HG02970 (cell line): ENCODE measurements around the gene KCNK17.
"Not testable (repeated sequence)": the region's sequence is repeated elsewhere in the genome, so short reads cannot be mapped to it uniquely, and the experiment has no call there.

Experiments used
- ATAC-seq: cut with Tn5 transposase; IDR thresholded peaks from one replicate; pipeline ENCODE4 v1.9.1; 2021; ENCODE audit warnings: mild to moderate bottlenecking, moderate library complexity, moderate number of reproducible peaks; ENCODE audit not compliant: unreplicated experiment, low FRiP score

The KCNK17 gene

GRCh38 chr6:39303425-39304153 is 10.6 kb downstream of the KCNK17 start:
- ATAC-seq: no peak

GRCh38 chr6:39302669-39303424 is 11.4 kb downstream of the KCNK17 start:
- ATAC-seq: no peak

- ATAC-seq: no peak
Observed at GRCh38 chr6:39302011-39302410, 12.2 kb downstream of the KCNK17 start.

- ATAC-seq: no peak
Observed at GRCh38 chr6:39301606-39302005, 12.6 kb downstream of the KCNK17 start.

- ATAC-seq: no peak
Observed at GRCh38 chr6:39300739-39301138, 13.5 kb downstream of the KCNK17 start.

GRCh38 chr6:39298061-39298460 is 16.2 kb downstream of the KCNK17 start:
- no peak for ATAC-seq

GRCh38 chr6:39296745-39297640 is 17.2 kb downstream of the KCNK17 start:
- ATAC-seq: no peak

GRCh38 chr6:39295611-39296011 is 18.6 kb downstream of the KCNK17 start:
- no peak for ATAC-seq

GRCh38 chr6:39294899-39295298 is 19.3 kb downstream of the KCNK17 start:
- no peak for ATAC-seq

GRCh38 chr6:39294133-39294532 is 20.1 kb downstream of the KCNK17 start:
- no peak for ATAC-seq

GRCh38 chr6:39292637-39293036 is 21.6 kb downstream of the KCNK17 start:
- no peak for ATAC-seq

GRCh38 chr6:39289490-39289889 is 24.7 kb downstream of the KCNK17 start:
- no peak for ATAC-seq

GRCh38 chr6:39287601-39288000 is 26.6 kb downstream of the KCNK17 start:
- ATAC-seq: no peak

- not testable (repeated sequence) for ATAC-seq
Observed at GRCh38 chr6:39286596-39286995, 27.6 kb downstream of the KCNK17 start.

GRCh38 chr6:39282774-39283173 is 31.4 kb downstream of the KCNK17 start:
- ATAC-seq: no peak

GRCh38 chr6:39281312-39281980 is 32.8 kb downstream of the KCNK17 start:
- ATAC-seq: no peak

- ATAC-seq: no peak
Observed at GRCh38 chr6:39280247-39280731, 33.9 kb downstream of the KCNK17 start.

GRCh38 chr6:39279539-39279938 is 34.7 kb downstream of the KCNK17 start:
- no peak for ATAC-seq

GRCh38 chr6:39276379-39276995 is 37.7 kb downstream of the KCNK17 start:
- no peak for ATAC-seq

- no peak for ATAC-seq
Observed at GRCh38 chr6:39274903-39275302, 39.3 kb downstream of the KCNK17 start.
